ENCODE results near the gene NPHP4. TPM values are rescaled to one million over a fixed set of nuclear protein-coding genes. Genes with fewer than 3 reads are reported as not detected.

NPHP4 gene
- total RNA-seq, 1 donor from 2014 or later: 11.3 TPM

DNA sequence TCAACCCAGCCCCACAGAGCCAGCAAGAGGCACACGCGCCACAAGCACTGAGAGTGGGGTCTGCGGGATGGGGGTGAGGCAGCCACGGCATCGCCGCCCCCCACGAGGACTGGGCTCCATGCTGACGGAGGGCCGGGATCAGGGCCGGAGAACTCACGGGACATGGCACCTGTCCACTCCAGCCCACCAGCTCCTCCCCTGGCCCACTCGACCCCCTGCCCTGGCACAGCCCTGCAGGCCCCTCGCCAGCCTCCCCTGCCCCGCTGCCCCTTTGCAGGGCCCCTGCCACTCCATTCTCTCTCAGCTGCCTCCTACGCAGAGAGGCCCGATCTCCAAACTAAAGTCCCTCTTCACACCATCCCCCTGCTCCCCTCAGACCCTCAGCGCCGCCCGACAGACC lies 134.0 kb downstream of the NPHP4 start:
- TF ChIP-seq, protein P1, sequence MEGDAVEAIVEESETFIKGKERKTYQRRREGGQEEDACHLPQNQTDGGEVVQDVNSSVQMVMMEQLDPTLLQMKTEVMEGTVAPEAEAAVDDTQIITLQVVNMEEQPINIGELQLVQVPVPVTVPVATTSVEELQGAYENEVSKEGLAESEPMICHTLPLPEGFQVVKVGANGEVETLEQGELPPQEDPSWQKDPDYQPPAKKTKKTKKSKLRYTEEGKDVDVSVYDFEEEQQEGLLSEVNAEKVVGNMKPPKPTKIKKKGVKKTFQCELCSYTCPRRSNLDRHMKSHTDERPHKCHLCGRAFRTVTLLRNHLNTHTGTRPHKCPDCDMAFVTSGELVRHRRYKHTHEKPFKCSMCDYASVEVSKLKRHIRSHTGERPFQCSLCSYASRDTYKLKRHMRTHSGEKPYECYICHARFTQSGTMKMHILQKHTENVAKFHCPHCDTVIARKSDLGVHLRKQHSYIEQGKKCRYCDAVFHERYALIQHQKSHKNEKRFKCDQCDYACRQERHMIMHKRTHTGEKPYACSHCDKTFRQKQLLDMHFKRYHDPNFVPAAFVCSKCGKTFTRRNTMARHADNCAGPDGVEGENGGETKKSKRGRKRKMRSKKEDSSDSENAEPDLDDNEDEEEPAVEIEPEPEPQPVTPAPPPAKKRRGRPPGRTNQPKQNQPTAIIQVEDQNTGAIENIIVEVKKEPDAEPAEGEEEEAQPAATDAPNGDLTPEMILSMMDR (IDR thresholded peaks at IDR 0.05): no peak
- no peak for TF ChIP-seq POLR2A (IDR thresholded peaks at IDR 0.05)
- no peak for TF ChIP-seq POLR2AphosphoS5 (IDR thresholded peaks at IDR 0.05; ENCODE audit: insufficient read depth in 1 of 2, low read depth in 1 of 2)
- H3K27me3 ChIP-seq: no peaks in the 10 kb centered on the region
- H3K4me1 ChIP-seq: no peaks in the 10 kb centered on the region
- H3K9me3 ChIP-seq: no peaks in the 10 kb centered on the region
- intact Hi-C loops (cut with DNase I): no loop called here
- peaks cover 0 to 9% of the 10 kb centered on the region in 2 donors for H3K36me3 ChIP-seq
- DNase-seq (ENCODE audit: extremely low spot score in 2 of 2): no peak
- no peak overlapping the region for H3K27ac ChIP-seq
- H3K4me3 ChIP-seq: no peak overlapping the region

DNA sequence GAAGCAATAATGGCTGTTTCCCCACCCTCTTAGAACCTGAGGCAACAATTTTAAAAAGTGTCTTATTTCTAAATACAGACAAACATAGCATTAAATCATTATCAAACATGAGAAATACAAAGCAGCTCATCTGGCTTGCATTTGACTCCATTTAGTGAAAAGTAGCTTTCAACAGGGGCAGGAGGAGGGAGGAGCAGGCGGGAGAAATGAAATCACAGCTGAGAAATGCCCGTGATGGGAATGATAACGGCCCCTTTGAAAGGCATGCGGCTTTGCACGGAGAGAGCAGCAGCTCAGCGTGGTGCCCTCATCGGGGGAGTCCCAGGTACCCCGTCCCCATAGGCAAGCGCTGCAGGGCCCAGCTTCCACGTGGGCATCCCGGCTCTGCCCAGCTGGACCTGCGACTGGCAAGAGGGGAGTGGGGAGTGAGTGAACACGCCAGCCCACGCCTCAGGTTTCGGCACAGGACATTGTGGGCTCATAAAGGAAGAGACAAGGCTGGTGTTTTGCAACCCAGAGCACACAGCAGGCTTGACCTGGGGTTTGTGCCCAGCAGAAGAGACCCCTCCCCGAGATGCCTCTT lies 134.6 kb downstream of the NPHP4 start:
- no peak overlapping the region for H3K27ac ChIP-seq
- H3K9me3 ChIP-seq: no peaks in the 10 kb centered on the region
- peaks cover 0 to 3% of the 10 kb centered on the region in 2 donors for H3K36me3 ChIP-seq
- H3K4me3 ChIP-seq: no peak overlapping the region
- TF ChIP-seq POLR2AphosphoS5 (IDR thresholded peaks at IDR 0.05; ENCODE audit: insufficient read depth in 1 of 2, low read depth in 1 of 2) (no peak), POLR2A (IDR thresholded peaks at IDR 0.05) (no peak)
- TF ChIP-seq, protein P1 (IDR thresholded peaks at IDR 0.05): no peak
- no peaks in the 10 kb centered on the region for H3K4me1 ChIP-seq
- intact Hi-C loops (cut with DNase I): no loop called here
- H3K27me3 ChIP-seq: no peaks in the 10 kb centered on the region
- DNase-seq (ENCODE audit: extremely low spot score in 2 of 2): no peak

DNA sequence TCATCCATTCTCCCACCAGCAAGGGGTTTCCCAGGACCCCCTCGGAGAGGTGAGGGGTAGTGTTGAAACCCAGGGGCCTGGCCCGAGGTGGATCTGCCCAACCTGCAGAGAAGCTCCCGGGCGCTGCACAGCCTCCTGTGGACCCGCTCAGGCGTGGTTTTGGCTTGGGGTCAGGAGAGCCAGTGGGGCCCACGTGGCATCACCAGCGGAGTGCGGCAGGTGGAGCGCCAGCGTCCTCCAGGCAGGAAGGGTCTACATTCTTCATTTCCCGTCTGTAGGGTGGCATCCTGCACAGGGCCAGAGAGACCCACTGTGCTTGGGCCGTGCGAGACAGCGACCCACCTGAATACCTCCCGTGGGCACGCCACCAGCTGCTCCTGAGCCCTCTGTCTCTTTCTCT lies 135.2 kb downstream of the NPHP4 start:
- H3K27ac ChIP-seq: no peak overlapping the region
- H3K4me3 ChIP-seq: no peak overlapping the region
- no peaks in the 10 kb centered on the region for H3K27me3 ChIP-seq
- no peaks in the 10 kb centered on the region for H3K36me3 ChIP-seq
- no peaks in the 10 kb centered on the region for H3K4me1 ChIP-seq
- intact Hi-C loops (cut with DNase I): no loop called here
- no peak for TF ChIP-seq POLR2A (IDR thresholded peaks at IDR 0.05)
- no peak for TF ChIP-seq POLR2AphosphoS5 (IDR thresholded peaks at IDR 0.05; ENCODE audit: insufficient read depth in 1 of 2, low read depth in 1 of 2)
- TF ChIP-seq, protein P1 (IDR thresholded peaks at IDR 0.05): no peak
- H3K9me3 ChIP-seq: no peaks in the 10 kb centered on the region
- DNase-seq (ENCODE audit: extremely low spot score in 2 of 2): no peak

DNA sequence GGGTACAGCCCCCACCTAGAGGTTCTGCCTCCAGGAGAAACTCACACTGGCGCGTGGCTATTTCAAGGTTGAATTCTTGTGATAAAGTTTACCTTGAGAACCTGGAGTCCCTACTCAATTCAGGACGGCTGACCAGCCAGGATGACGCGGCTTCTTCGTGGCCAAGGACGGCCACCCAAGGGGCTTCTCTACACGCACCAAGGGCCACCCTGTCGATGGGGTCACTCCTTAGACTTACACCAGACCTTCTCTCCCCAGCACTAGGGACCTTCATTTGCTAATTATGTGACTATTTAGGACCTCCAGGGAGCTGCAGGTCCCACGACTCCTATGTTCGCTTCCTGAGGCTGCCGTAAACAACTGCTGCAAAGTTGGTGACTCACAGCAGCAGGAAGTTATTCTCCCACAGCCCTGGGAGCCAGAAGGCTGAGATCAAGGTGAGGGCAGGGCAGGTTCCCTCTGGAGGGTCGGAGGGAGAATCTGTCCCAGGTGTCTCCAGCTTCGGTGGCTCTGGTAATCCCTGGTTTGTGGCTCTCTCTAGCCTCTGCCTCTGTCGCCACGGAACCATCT lies 135.9 kb downstream of the NPHP4 start:
- Histone ChIP-seq H3K9me3 (no peaks in the 10 kb centered on the region), H3K27me3 (no peaks in the 10 kb centered on the region), H3K4me1 (no peaks in the 10 kb centered on the region), H3K4me3 (no peak overlapping the region), H3K27ac (no peak overlapping the region), H3K36me3 (no peaks in the 10 kb centered on the region)
- DNase-seq (ENCODE audit: extremely low spot score in 2 of 2): no peak
- TF ChIP-seq POLR2A (IDR thresholded peaks at IDR 0.05) (no peak), POLR2AphosphoS5 (IDR thresholded peaks at IDR 0.05; ENCODE audit: insufficient read depth in 1 of 2, low read depth in 1 of 2) (no peak)
- TF ChIP-seq, protein P1 (IDR thresholded peaks at IDR 0.05): no peak
- intact Hi-C loops (cut with DNase I): no loop called here

DNA sequence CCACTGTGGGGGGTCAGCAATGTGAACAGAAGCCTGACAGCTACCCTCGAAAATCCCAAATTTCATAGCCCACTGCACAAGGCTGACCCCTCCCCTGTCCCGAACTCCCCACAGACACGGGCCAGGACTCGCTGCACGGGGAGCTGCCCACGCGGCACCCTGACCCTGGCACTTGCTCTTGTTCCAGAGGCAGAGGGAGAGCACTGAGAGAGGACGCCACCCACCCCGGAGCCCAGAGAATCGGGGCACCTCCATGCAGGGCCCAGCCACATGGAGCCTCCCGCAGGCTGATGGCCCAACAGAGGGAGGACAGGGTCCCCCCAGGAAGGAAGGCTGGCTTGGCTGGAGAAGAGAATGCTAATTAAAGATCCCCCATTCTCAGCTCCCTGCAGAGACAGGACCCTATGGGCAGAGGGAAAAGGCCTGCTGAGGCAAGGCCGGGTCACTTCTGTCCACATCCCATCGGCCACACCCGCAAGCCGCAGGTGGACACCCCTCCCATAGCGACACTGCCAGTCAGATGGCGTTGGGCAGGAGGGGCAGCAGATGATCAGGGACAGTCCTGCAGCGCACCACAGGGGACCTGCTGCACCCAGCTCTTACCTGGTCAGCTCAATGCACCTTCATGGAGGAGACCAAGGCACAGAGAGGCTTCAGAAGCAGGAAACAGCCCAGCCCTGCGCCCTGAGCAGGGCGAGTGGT lies 136.9 kb downstream of the NPHP4 start:
- no peaks in the 10 kb centered on the region for H3K36me3 ChIP-seq
- no peak for TF ChIP-seq POLR2A (IDR thresholded peaks at IDR 0.05)
- H3K27ac ChIP-seq: no peak overlapping the region
- no peak for DNase-seq (ENCODE audit: extremely low spot score in 2 of 2)
- H3K9me3 ChIP-seq: no peaks in the 10 kb centered on the region
- H3K4me1 ChIP-seq: no peaks in the 10 kb centered on the region
- H3K4me3 ChIP-seq: no peak overlapping the region
- no peaks in the 10 kb centered on the region for H3K27me3 ChIP-seq
- intact Hi-C loops (cut with DNase I): no loop called here
